HepG2 (cell line): Measurements from ENCODE around the gene MDP1. TPM values are rescaled to one million over a fixed set of nuclear protein-coding genes. Genes with fewer than 3 reads are reported as not detected.
A peak's percentile ranks its signal among the peaks of the same experiment; 100 is the strongest.

ENCODE experiments used
- ATAC-seq: fragments of 200-7000 bp; cut with Tn5 transposase; 3 replicates; pipeline ENCODE4 v1.9.1; 2020; ENCODE audit warnings: mild to moderate bottlenecking, moderate library complexity
- BruUV-seq: library from RNA; stranded (reverse); fragments of 400-500 nt; replicated peaks from 2 replicates; lab custom pipeline; 2021; lab: Mats Ljungman, UMichigan
- CTCF ChIA-PET: fragments of 300-600 bp; formaldehyde crosslinking; extraction: SDS; loops from one replicate; lab custom pipeline; 2021; ENCODE audit warnings: low total read pairs, inconsistent platforms, low intra/inter-chr PET ratio; lab: Yijun Ruan, JAX
- POLR2A ChIA-PET: fragments of 350-600 bp; sonication (Branson Sonifier 250); formaldehyde crosslinking; loops from one replicate; lab custom pipeline; 2020; ENCODE audit warnings: antibody characterized with exemption, inconsistent platforms; lab: Yijun Ruan, JAX
- DNase-seq: peaks from one replicate; pipeline ENCODE4 v3.0.0-alpha.2; 2015; ENCODE audit warnings: low spot score
- FAIRE-seq: peaks from 3 replicates; lab custom pipeline; 2011; peaks lifted over from hg19 to GRCh38; lab: Jason Lieb, UNC
- H2AFZ ChIP-seq: one replicate; pipeline ENCODE4 v1.6.1; 2011; ENCODE audit warnings: low read length, inconsistent platforms
- H3K27ac ChIP-seq: fragments of 300-600 bp; 3 replicates; pipeline ENCODE4 v1.8.0; 2011; ENCODE audit warnings: mixed run types, mild to moderate bottlenecking, mixed read lengths, low read length, inconsistent platforms; ENCODE audit not compliant: insufficient read depth; ENCODE audit errors: extremely low read length
- H3K27me3 ChIP-seq, 2 experiments: fragments of 200-600 bp in 1 of 2; 2 replicates in 1 of 2; 3 replicates in 1 of 2; pipeline versions ENCODE4 v1.6.0 to v1.8.0; 2011; ENCODE audit warnings: low read length in 2 of 2, mild to moderate bottlenecking in 2 of 2, moderate library complexity in 2 of 2, inconsistent platforms in 1 of 2; ENCODE audit not compliant: insufficient read depth in 2 of 2, control insufficient read depth in 1 of 2
- H3K36me3 ChIP-seq, 2 experiments: fragments of 200-600 bp in 1 of 2; replicated peaks in 1 of 2; 2 replicates in 1 of 2; 3 replicates in 1 of 2; pipeline versions ENCODE4 v1.5.1 to v1.8.0; 2011; ENCODE audit warnings: low read length in 2 of 2, inconsistent platforms in 1 of 2; ENCODE audit not compliant: insufficient read depth in 2 of 2, control insufficient read depth in 1 of 2
- H3K4me1 ChIP-seq: 2 replicates; pipeline ENCODE4 v1.5.1; 2012; ENCODE audit warnings: low read length, inconsistent platforms; ENCODE audit not compliant: insufficient read depth
- H3K4me2 ChIP-seq: 2 replicates; pipeline ENCODE4 v1.6.0; 2011; ENCODE audit warnings: low read depth, low read length, inconsistent platforms
- H3K4me3 ChIP-seq, 3 experiments: fragments of 200-600 bp in 1 of 3; sonication (generic), shearing (Covaris generic) in 1 of 3; replicated peaks in 1 of 3; 2 replicates each; pipeline ENCODE4 v1.5.1; 2011 to 2016; ENCODE audit warnings: low read length in 3 of 3, inconsistent platforms in 2 of 3, low read depth in 2 of 3, mild to moderate bottlenecking in 2 of 3, control low read depth in 1 of 3, mixed read lengths in 1 of 3; ENCODE audit not compliant: insufficient read depth in 1 of 3
- H3K79me2 ChIP-seq: one replicate; pipeline ENCODE4 v1.6.1; 2011; ENCODE audit warnings: low read length, inconsistent platforms; ENCODE audit not compliant: insufficient read depth
- H3K9ac ChIP-seq: 2 replicates; pipeline ENCODE4 v1.6.0; 2011; ENCODE audit warnings: mild to moderate bottlenecking, low read depth, low read length, inconsistent platforms; ENCODE audit not compliant: insufficient read depth
- H3K9me3 ChIP-seq: 2 replicates; pipeline ENCODE4 v1.5.1; 2012; ENCODE audit warnings: mild to moderate bottlenecking, low read length
- H4K20me1 ChIP-seq: 2 replicates; pipeline ENCODE4 v1.6.0; 2011; ENCODE audit warnings: inconsistent platforms, mild to moderate bottlenecking, low read length, moderate library complexity; ENCODE audit not compliant: insufficient read depth
- ARNT ChIP-seq: fragments of 450-650 bp; IDR thresholded peaks from 2 replicates; pipeline ENCODE4 v1.6.1; 2017
- ATF7 ChIP-seq, 2 experiments: fragments of 450-650 bp in 1 of 2; sonication (generic) in 1 of 2; formaldehyde crosslinking in 1 of 2; IDR thresholded peaks; 2 replicates each; pipeline versions ENCODE4 v1.4.0 to v1.6.1; 2016 to 2020; ENCODE audit warnings: antibody characterized with exemption in 1 of 2, mild to moderate bottlenecking in 1 of 2, missing genetic modification reagents in 1 of 2
- ATRX ChIP-seq: sonication (generic); formaldehyde crosslinking; IDR thresholded peaks from 2 replicates; pipeline ENCODE4 v1.4.0; 2020; ENCODE audit warnings: missing genetic modification reagents, borderline replicate concordance
- CHCHD3 ChIP-seq: sonication (generic); formaldehyde crosslinking; IDR thresholded peaks from 2 replicates; pipeline ENCODE4 v1.8.0; 2022; ENCODE audit warnings: mild to moderate bottlenecking, missing genetic modification reagents, moderate library complexity
- HNRNPLL ChIP-seq: fragments of 200-400 bp; formaldehyde crosslinking; IDR thresholded peaks from 2 replicates; pipeline ENCODE4 v1.6.1; 2017; ENCODE audit warnings: mild to moderate bottlenecking, low read depth, low read length; ENCODE audit not compliant: poor library complexity, severe bottlenecking
- SNRNP70 ChIP-seq: fragments of 200-400 bp; formaldehyde crosslinking; IDR thresholded peaks from 2 replicates; pipeline ENCODE4 v1.6.1; 2017; ENCODE audit warnings: mild to moderate bottlenecking, low read depth, low read length, moderate library complexity
- SRSF1 ChIP-seq: fragments of 200-400 bp; formaldehyde crosslinking; optimal IDR thresholded peaks from 2 replicates; pipeline ENCODE3; 2017; ENCODE audit warnings: mild to moderate bottlenecking, low read depth, low read length, moderate library complexity
- U2AF2 ChIP-seq: fragments of 200-400 bp; formaldehyde crosslinking; IDR thresholded peaks from 2 replicates; pipeline ENCODE4 v1.6.1; 2017; ENCODE audit warnings: low read depth, mild to moderate bottlenecking, low read length
- ZNF292 ChIP-seq: sonication (generic); formaldehyde crosslinking; IDR thresholded peaks from 2 replicates; pipeline ENCODE4 v1.8.1; 2022; ENCODE audit warnings: mild to moderate bottlenecking, low read depth, missing genetic modification reagents, borderline replicate concordance
- ZNF451 ChIP-seq: sonication (generic); formaldehyde crosslinking; IDR thresholded peaks from 2 replicates; pipeline ENCODE4 v1.5.0; 2020; ENCODE audit warnings: mild to moderate bottlenecking, missing genetic modification reagents
- ZNF737 ChIP-seq: sonication (generic); formaldehyde crosslinking; IDR thresholded peaks from 2 replicates; pipeline ENCODE4 v1.5.0; 2020; ENCODE audit warnings: missing genetic modification reagents, mild to moderate bottlenecking, borderline replicate concordance
- ZNF749 ChIP-seq: sonication (generic); formaldehyde crosslinking; IDR thresholded peaks from 2 replicates; pipeline ENCODE4 v1.8.0; 2022; ENCODE audit warnings: mild to moderate bottlenecking, missing genetic modification reagents, moderate library complexity, borderline replicate concordance
- ZNF776 ChIP-seq: sonication (generic); formaldehyde crosslinking; IDR thresholded peaks from 2 replicates; pipeline ENCODE4 v1.4.0; 2020; ENCODE audit warnings: mild to moderate bottlenecking, missing genetic modification reagents
- ZUFSP ChIP-seq: sonication (generic); formaldehyde crosslinking; IDR thresholded peaks from 2 replicates; pipeline ENCODE4 v1.9.0; 2021; ENCODE audit warnings: missing genetic modification reagents, mild to moderate bottlenecking, borderline replicate concordance
- WGBS: methylation state at CpG from one replicate; pipeline ENCODE4 v1.1.6; 2017; ENCODE audit warnings: low lambda C conversion rate; 5-methylcytosine and 5-hydroxymethylcytosine counted together
- in situ Hi-C: cut with HindIII; loops from 2 replicates; pipeline ENCODE4 v1.10.0; 2017; ENCODE audit warnings: low pct_unique_long_range_greater_than_20kb; ENCODE audit not compliant: extremely low pct_ligation_motif_present
- intact Hi-C: fragments of 100-400 bp; cut with micrococcal nuclease; formaldehyde crosslinking; loops from one replicate; pipeline ENCODE4 v1.10.0; 2022; ENCODE audit not compliant: unreplicated experiment
- polyA plus RNA-seq, 8 experiments: library from polyadenylated mRNA; depleted of rRNA in 3 of 8; stranded (reverse) in 7 of 8; unstranded in 1 of 8; fragments of >200 nt; fragmentation: Illumina TruSeq in 4 of 8; extraction: Trizol in 4 of 8; gene quantifications; 2 replicates each; pipeline versions ENCODE4 v1.2.1 to v1.2.3, GENCODE V29; 2011 to 2016; ENCODE audit warnings: low read depth in 4 of 8, missing spikeins in 1 of 8, mixed read lengths in 1 of 8; ENCODE audit not compliant: insufficient read depth in 1 of 8
- total RNA-seq, 5 experiments: library from RNA; depleted of rRNA; stranded (reverse); fragments of >200 nt; fragmentation: Illumina TruSeq; extraction: Trizol; gene quantifications; 2 replicates each; pipeline ENCODE4 v1.2.3, GENCODE V29; 2016; ENCODE audit warnings: low read depth in 1 of 5
- TF ChIP-seq, protein P1 (sequence below): sonication (generic); formaldehyde crosslinking; IDR thresholded peaks from 2 replicates; pipeline ENCODE4 v1.5.1; 2020; ENCODE audit warnings: mild to moderate bottlenecking, missing genetic modification reagents
- TF ChIP-seq, protein P2 (sequence below): sonication (generic); formaldehyde crosslinking; IDR thresholded peaks from 2 replicates; pipeline ENCODE4 v1.5.1; 2020; ENCODE audit warnings: missing genetic modification reagents, mild to moderate bottlenecking, borderline replicate concordance

MDP1 gene
- total and polyA plus RNA-seq, 2 of the 13 experiments (the other 11 are each of a cell fraction or from before 2014, with no cell fraction given), result 44.1 to 48.7 TPM

DNA sequence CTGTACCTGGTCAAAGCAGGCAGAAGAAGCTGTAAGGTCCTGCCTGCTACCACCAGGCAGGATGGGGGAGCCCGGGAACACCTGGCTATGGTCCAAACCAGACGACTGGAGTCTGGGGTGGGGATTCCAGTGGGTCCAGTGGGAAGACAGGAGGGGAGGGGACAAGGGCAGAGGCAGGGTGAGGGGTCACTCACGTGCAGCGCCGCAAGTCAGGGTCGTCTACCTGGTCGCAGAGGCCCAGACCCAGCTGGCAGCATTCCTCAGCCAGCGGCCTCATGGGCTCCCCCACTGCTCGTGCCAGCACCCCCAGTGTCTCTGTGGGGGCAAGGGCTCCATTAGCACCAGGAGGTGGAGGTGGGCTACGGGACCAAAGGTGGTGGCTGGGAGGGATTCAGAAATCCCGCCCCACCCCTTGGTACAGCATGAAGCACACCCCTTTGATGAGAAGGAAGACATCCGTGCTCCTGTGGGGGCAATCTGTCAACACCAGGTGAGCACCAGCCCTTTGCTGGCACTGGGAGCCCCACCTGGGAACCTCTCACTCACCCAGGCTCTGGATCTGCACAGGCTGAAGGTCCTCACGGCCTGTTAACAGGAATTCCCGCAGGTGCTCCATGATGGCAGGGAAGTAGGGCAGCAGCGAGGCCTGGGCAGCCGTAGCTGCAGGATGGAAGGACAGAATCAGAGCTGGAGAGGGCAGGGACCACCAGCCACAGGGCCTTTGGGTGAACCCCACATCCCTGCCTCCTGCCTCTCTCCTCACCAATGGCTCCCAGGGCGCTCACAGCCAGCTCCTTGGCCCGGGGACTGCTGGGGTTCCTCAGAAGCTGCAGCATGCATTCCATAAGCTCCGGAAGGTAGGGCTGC, 31.5 kb downstream of the MDP1 start:
- no peak for FAIRE-seq
- no TSS peak for BruUV-seq
- in situ Hi-C loops, result no loop called here
- DNase-seq, result no peak
- H3K27me3 ChIP-seq, result no peaks in the 10 kb centered on the region
- peaks cover 19% of the 10 kb centered on the region for H3K4me1 ChIP-seq
- no peak overlapping the region for H2AFZ ChIP-seq
- no peak overlapping the region for H3K4me3 ChIP-seq
- no peak overlapping the region for H3K4me2 ChIP-seq
- no peaks in the 10 kb centered on the region for H4K20me1 ChIP-seq
- H3K9me3 ChIP-seq, result no peaks in the 10 kb centered on the region
- ATAC-seq, result no peak
- ChIA-PET POLR2A (interaction anchor here (0.9 to 8.1 kb wide), 7 partner anchors 11 to 90 kb away, joined by 3 to 53 read pairs (median 4); partner anchors contain the start of genes CHMP4A, IRF9, PCK2 and PSME2), CTCF (no interaction called here)
- intact Hi-C loops, result no loop called here
- peaks cover 15% of the 10 kb centered on the region for H3K79me2 ChIP-seq
- WGBS, result 95% methylated on average over 17 of the region's 19 CpGs
- no peak overlapping the region for H3K9ac ChIP-seq
- no peak overlapping the region for H3K27ac ChIP-seq
- peaks cover 78 to 82% of the 10 kb centered on the region in 2 experiments for H3K36me3 ChIP-seq
- TF ChIP-seq ATF7 (IDR thresholded peaks at IDR 0.05) (no peak), ATF7 (CRISPR knock-in tag; IDR thresholded peaks at IDR 0.05) (no peak), ZUFSP (CRISPR knock-in tag) (no peak), CHCHD3 (CRISPR knock-in tag) (no peak), HNRNPLL (no peak), SRSF1 (no peak), ZNF776 (CRISPR knock-in tag) (no peak), ARNT (no peak), SNRNP70 (no peak), ZNF292 (CRISPR knock-in tag) (no peak), ATRX (CRISPR knock-in tag) (0 out of 2 replicates have a peak, but pooled peaks have one; percentile 86), ZNF749 (no peak), ZNF737 (CRISPR knock-in tag) (0 out of 2 replicates have a peak, but pooled peaks have one; percentile 73), U2AF2 (no peak), ZNF451 (CRISPR knock-in tag) (no peak)
- TF ChIP-seq, protein P1, sequence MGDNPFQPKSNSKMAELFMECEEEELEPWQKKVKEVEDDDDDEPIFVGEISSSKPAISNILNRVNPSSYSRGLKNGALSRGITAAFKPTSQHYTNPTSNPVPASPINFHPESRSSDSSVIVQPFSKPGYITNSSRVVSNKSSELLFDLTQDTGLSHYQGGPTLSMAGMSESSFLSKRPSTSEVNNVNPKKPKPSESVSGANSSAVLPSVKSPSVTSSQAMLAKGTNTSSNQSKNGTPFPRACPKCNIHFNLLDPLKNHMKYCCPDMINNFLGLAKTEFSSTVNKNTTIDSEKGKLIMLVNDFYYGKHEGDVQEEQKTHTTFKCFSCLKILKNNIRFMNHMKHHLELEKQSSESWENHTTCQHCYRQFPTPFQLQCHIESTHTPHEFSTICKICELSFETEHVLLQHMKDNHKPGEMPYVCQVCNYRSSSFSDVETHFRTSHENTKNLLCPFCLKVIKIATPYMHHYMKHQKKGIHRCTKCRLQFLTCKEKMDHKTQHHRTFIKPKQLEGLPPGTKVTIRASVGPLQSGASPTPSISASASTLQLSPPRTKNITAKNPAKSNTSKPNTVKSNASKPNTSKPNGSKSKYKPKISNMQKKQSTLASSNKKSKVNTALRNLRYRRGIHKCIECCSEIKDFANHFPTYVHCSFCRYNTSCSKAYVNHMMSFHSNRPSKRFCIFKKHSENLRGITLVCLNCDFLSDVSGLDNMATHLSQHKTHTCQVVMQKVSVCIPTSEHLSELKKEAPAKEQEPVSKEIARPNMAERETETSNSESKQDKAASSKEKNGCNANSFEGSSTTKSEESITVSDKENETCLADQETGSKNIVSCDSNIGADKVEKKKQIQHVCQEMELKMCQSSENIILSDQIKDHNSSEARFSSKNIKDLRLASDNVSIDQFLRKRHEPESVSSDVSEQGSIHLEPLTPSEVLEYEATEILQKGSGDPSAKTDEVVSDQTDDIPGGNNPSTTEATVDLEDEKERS (CRISPR knock-in tag), result no peak
- TF ChIP-seq, protein P2, sequence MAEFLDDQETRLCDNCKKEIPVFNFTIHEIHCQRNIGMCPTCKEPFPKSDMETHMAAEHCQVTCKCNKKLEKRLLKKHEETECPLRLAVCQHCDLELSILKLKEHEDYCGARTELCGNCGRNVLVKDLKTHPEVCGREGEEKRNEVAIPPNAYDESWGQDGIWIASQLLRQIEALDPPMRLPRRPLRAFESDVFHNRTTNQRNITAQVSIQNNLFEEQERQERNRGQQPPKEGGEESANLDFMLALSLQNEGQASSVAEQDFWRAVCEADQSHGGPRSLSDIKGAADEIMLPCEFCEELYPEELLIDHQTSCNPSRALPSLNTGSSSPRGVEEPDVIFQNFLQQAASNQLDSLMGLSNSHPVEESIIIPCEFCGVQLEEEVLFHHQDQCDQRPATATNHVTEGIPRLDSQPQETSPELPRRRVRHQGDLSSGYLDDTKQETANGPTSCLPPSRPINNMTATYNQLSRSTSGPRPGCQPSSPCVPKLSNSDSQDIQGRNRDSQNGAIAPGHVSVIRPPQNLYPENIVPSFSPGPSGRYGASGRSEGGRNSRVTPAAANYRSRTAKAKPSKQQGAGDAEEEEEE (CRISPR knock-in tag), result no peak
